Liver (tissue), 9 donors: ENCODE data around the gene CADPS. TPM values are rescaled to one million over a fixed set of nuclear protein-coding genes. Genes with fewer than 3 reads are reported as not detected.

ENCODE experiments used
- DNase-seq: peaks from one replicate; pipeline ENCODE4 v3.0.0-alpha.2; 2017; ENCODE audit warnings: low spot score
- H3K27ac ChIP-seq, 2 donors: one replicate each; pipeline ENCODE4 v1.7.0; 2013; ENCODE audit warnings: inconsistent platforms in 2 of 2, low read length in 2 of 2, control low read depth in 1 of 2, low read depth in 1 of 2, mild to moderate bottlenecking in 1 of 2
- H3K27me3 ChIP-seq, 4 donors: one replicate each; pipeline versions ENCODE4 v1.6.1 to v1.7.0; 2013; ENCODE audit warnings: low read length in 3 of 4, inconsistent platforms in 1 of 4, mild to moderate bottlenecking in 1 of 4, moderate library complexity in 1 of 4; ENCODE audit not compliant: control insufficient read depth in 4 of 4, insufficient read depth in 4 of 4
- H3K36me3 ChIP-seq, 4 donors: one replicate each; pipeline versions ENCODE4 v1.6.1 to v1.7.0; 2013; ENCODE audit warnings: low read length in 3 of 4, mild to moderate bottlenecking in 3 of 4, low read depth in 1 of 4, moderate library complexity in 1 of 4; ENCODE audit not compliant: control insufficient read depth in 4 of 4, insufficient read depth in 3 of 4
- H3K4me1 ChIP-seq, 4 donors: one replicate each; pipeline versions ENCODE4 v1.6.1 to v1.7.0; 2013; ENCODE audit warnings: low read length in 3 of 4, mild to moderate bottlenecking in 3 of 4, moderate library complexity in 1 of 4; ENCODE audit not compliant: control insufficient read depth in 4 of 4, insufficient read depth in 4 of 4
- H3K4me3 ChIP-seq, 3 donors: one replicate each; pipeline versions ENCODE4 v1.6.1 to v1.7.0; 2013; ENCODE audit warnings: low read length in 3 of 3, control low read depth in 1 of 3, low read depth in 1 of 3, mild to moderate bottlenecking in 1 of 3
- H3K9ac ChIP-seq, 2 donors: one replicate each; pipeline ENCODE4 v1.7.0; 2013; ENCODE audit warnings: low read length in 2 of 2, mild to moderate bottlenecking in 2 of 2, moderate library complexity in 2 of 2, control low read depth in 1 of 2, low read depth in 1 of 2
- H3K9me3 ChIP-seq, 4 donors: one replicate each; pipeline versions ENCODE4 v1.6.1 to v1.7.0; 2013; ENCODE audit warnings: low read length in 3 of 4; ENCODE audit not compliant: control insufficient read depth in 4 of 4
- EGR1 ChIP-seq, 2 donors: IDR thresholded peaks; 2 replicates each; pipeline ENCODE4 v1.6.1; 2016 to 2018; ENCODE audit warnings: antibody characterized with exemption in 2 of 2, low read depth in 2 of 2
- FOXA1 ChIP-seq: IDR thresholded peaks from 2 replicates; pipeline ENCODE4 v1.6.1; 2016; ENCODE audit warnings: antibody characterized with exemption
- FOXA2 ChIP-seq: IDR thresholded peaks from 2 replicates; pipeline ENCODE4 v1.6.1; 2016; ENCODE audit warnings: antibody characterized with exemption
- GABPA ChIP-seq, 2 donors: IDR thresholded peaks in 1 of 2; conservative IDR thresholded peaks in 1 of 2; 2 replicates each; pipeline ENCODE4 v1.6.1; 2016; ENCODE audit warnings: antibody characterized with exemption in 2 of 2, mild to moderate bottlenecking in 1 of 2, moderate library complexity in 1 of 2
- HNF4A ChIP-seq, 2 donors: conservative IDR thresholded peaks; 2 replicates each; pipeline ENCODE4 v1.6.1; 2016; ENCODE audit warnings: antibody characterized with exemption in 2 of 2, mild to moderate bottlenecking in 2 of 2
- HNF4G ChIP-seq: IDR thresholded peaks from 2 replicates; pipeline ENCODE4 v1.6.1; 2016; ENCODE audit warnings: antibody characterized with exemption
- JUND ChIP-seq, 2 donors: IDR thresholded peaks; 2 replicates each; pipeline ENCODE4 v1.6.1; 2016; ENCODE audit warnings: antibody characterized with exemption in 2 of 2
- NR2F2 ChIP-seq: IDR thresholded peaks from 2 replicates; pipeline ENCODE4 v1.6.1; 2016; ENCODE audit warnings: antibody characterized with exemption
- RAD21 ChIP-seq, 2 donors: IDR thresholded peaks; 2 replicates each; pipeline ENCODE4 v1.6.1; 2016; ENCODE audit warnings: antibody characterized with exemption in 2 of 2, mild to moderate bottlenecking in 2 of 2
- RXRA ChIP-seq, 2 donors: IDR thresholded peaks; 2 replicates each; pipeline ENCODE4 v1.6.1; 2017 to 2018; ENCODE audit warnings: antibody characterized with exemption in 2 of 2, mild to moderate bottlenecking in 1 of 2
- TAF1 ChIP-seq: conservative IDR thresholded peaks from 2 replicates; pipeline ENCODE4 v1.6.1; 2016; ENCODE audit warnings: antibody characterized with exemption, mild to moderate bottlenecking
- YY1 ChIP-seq: IDR thresholded peaks from 2 replicates; pipeline ENCODE4 v1.6.1; 2016; ENCODE audit warnings: antibody characterized with exemption, mild to moderate bottlenecking
- WGBS: extraction: QIAGEN DNeasy Blood & Tissue Kit; methylation state at CpG from one replicate; pipeline ENCODE4 v1.1.7; 2013; 5-methylcytosine and 5-hydroxymethylcytosine counted together
- polyA plus RNA-seq, 2 donors: library from polyadenylated mRNA; stranded (reverse) in 1 of 2; unstranded in 1 of 2; fragments of 200-250 nt in 1 of 2; fragments of >200 nt in 1 of 2; fragmentation: Nextera tagmentation in 1 of 2; extraction: Ambion mirVana in 1 of 2; gene quantifications; one replicate each; pipeline versions ENCODE4 v1.2.1 to v1.2.3, GENCODE V29; 2013 to 2015
- total RNA-seq, 2 donors: library from RNA; depleted of rRNA; stranded (reverse); fragments of >200 nt; gene quantifications; one replicate each; pipeline ENCODE4 v1.2.3, GENCODE V29; 2014
- TF ChIP-seq, protein P1 (sequence below): fragments of 150-350 bp; IDR thresholded peaks from 2 replicates; pipeline ENCODE4 v1.5.1; 2017; ENCODE audit warnings: improper control_type of control experiment, low read depth, low read length; ENCODE audit not compliant: missing input control
- TF ChIP-seq, protein P2 (sequence below): IDR thresholded peaks from 2 replicates; pipeline ENCODE4 v1.6.1; 2016; ENCODE audit warnings: antibody characterized with exemption
- TF ChIP-seq, protein P3 (sequence below): IDR thresholded peaks from 2 replicates; pipeline ENCODE4 v1.6.1; 2016; ENCODE audit warnings: antibody characterized with exemption
- TF ChIP-seq, protein P4 (sequence below): IDR thresholded peaks from 2 replicates; pipeline ENCODE4 v1.6.1; 2016; ENCODE audit warnings: antibody characterized with exemption, mild to moderate bottlenecking
- TF ChIP-seq, protein P5 (sequence below): IDR thresholded peaks from 2 replicates; pipeline ENCODE4 v1.6.1; 2016; ENCODE audit warnings: antibody characterized with exemption
- donor health status: healthy.
- donor health status: healthy.
- donor health status: healthy.
- donor health status: healthy.
- donor health status: healthy.

CADPS gene
- total and polyA plus RNA-seq, 4 donors: 0.05 to 0.37 (median 0.17) TPM; not detected in 1

DNA sequence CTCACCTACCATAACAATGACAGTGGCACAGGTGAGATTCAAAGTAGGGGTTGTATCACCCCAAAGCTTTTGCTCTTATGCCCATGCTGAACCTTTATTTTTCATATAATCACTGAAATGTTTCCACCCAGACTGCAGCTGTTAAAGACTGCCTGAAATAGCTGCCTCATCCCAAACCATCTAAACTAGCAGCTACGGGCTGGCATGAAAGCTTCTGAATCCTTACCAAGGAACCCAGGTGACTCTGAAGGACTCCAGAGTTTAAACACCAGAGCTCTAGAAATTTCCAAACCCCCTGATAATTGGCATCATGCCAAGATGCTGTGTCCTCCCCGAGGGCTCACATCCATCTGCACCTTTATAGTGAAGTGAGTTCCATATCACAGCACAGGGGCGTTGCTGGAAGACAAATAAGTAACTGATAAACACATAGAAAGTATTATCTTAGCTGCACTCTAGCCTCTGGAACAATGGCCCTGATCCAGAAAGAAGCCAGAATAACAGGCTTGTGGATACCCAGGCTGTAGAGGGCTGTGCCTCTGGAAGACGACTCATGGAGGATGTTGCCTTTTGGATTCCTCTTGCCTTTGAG, 238.9 kb downstream of the CADPS start:
- no peaks in the 10 kb centered on the region for H3K36me3 ChIP-seq
- no peak for DNase-seq
- no peaks in the 10 kb centered on the region for H3K9me3 ChIP-seq
- no peaks in the 10 kb centered on the region for H3K4me1 ChIP-seq
- H3K27ac ChIP-seq: no peak overlapping the region
- 46% methylated on average over 4 of the region's 4 CpGs for WGBS
- no peak overlapping the region for H3K4me3 ChIP-seq
- H3K9ac ChIP-seq: no peak overlapping the region
- peaks cover 0 to 2% (median 0%) of the 10 kb centered on the region in 4 donors for H3K27me3 ChIP-seq
- TF ChIP-seq NR2F2 (no peak), HNF4A (conservative IDR thresholded peaks at IDR 0.05) (no peak)

DNA sequence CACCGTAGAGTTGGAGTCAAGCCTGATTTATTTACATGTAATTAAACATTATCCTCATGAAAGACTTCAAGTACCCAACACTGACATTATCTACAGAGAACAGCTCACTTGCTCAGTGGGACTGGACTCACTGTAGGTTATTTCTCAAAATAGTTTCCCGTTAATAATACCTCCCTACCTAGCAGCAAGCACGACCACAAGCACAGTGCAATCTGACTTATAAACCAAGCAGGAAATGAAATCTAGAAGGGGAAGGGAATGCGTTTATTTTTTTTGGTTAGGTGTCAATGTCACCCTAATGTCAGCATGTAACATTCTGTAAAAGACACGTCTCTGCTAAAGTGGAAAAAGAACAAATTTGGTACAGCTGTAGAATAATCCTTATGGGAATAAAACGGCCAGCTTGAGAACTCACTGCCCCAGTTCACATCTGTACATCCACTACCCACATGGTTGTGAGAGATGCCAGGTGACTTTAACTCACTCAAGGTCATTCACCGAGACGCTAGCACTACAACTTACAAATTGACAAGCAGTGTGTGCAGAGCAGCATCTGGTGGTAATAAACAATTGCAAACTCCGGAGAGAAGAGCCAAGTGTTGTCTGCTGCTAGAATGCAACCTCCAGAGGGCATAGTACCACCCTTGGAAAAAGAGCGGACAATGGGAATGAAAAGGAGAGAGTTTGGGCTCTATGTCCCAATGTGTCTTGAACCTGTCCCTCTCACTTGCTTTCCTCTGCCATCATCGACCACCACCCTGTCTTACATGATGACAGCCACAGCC, 242.5 kb downstream of the CADPS start:
- Histone ChIP-seq H3K4me3 (no peak overlapping the region), H3K9ac (no peak overlapping the region), H3K9me3 (no peaks in the 10 kb centered on the region), H3K27me3 (no peaks in the 10 kb centered on the region), H3K36me3 (no peaks in the 10 kb centered on the region), H3K27ac (no peak overlapping the region), H3K4me1 (no peaks in the 10 kb centered on the region)
- 58% methylated on average over 11 of the region's 11 CpGs for WGBS
- TF ChIP-seq HNF4G: no peak
- DNase-seq: no peak

DNA sequence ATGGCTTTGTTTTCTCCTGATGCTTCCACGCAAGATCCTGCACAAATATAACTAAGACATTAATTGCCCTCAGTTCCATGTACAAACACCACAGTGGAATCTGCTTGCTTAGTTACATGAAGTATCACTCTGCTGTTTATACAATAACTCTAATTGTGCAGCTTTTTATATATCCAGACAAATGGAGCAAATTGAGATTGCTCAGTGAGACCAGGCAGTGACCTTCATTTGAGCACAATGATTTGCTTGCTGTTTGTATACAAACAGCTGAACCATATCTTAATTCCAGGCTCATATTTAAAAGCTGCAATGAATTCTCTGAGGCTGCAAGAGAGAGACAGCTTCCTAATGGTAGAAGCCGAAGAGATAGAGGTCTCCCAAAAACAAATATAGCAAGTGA, 243.7 kb downstream of the CADPS start:
- Histone ChIP-seq H3K4me3 (no peak overlapping the region), H3K27ac (no peak overlapping the region), H3K36me3 (no peaks in the 10 kb centered on the region), H3K9ac (no peak overlapping the region), H3K27me3 (no peaks in the 10 kb centered on the region), H3K4me1 (no peaks in the 10 kb centered on the region), H3K9me3 (no peaks in the 10 kb centered on the region)
- TF ChIP-seq, protein P1, sequence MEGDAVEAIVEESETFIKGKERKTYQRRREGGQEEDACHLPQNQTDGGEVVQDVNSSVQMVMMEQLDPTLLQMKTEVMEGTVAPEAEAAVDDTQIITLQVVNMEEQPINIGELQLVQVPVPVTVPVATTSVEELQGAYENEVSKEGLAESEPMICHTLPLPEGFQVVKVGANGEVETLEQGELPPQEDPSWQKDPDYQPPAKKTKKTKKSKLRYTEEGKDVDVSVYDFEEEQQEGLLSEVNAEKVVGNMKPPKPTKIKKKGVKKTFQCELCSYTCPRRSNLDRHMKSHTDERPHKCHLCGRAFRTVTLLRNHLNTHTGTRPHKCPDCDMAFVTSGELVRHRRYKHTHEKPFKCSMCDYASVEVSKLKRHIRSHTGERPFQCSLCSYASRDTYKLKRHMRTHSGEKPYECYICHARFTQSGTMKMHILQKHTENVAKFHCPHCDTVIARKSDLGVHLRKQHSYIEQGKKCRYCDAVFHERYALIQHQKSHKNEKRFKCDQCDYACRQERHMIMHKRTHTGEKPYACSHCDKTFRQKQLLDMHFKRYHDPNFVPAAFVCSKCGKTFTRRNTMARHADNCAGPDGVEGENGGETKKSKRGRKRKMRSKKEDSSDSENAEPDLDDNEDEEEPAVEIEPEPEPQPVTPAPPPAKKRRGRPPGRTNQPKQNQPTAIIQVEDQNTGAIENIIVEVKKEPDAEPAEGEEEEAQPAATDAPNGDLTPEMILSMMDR: no peak
- TF ChIP-seq EGR1 (IDR thresholded peaks at IDR 0.05; ENCODE audit: low read depth in 2 of 2): no peak
- no peak for TF ChIP-seq RAD21 (IDR thresholded peaks at IDR 0.05)
- TF ChIP-seq YY1: no peak
- no peak for TF ChIP-seq TAF1
- TF ChIP-seq, protein P2, sequence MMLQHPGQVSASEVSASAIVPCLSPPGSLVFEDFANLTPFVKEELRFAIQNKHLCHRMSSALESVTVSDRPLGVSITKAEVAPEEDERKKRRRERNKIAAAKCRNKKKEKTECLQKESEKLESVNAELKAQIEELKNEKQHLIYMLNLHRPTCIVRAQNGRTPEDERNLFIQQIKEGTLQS: no peak
- no peak for TF ChIP-seq HNF4G
- TF ChIP-seq, protein P3, sequence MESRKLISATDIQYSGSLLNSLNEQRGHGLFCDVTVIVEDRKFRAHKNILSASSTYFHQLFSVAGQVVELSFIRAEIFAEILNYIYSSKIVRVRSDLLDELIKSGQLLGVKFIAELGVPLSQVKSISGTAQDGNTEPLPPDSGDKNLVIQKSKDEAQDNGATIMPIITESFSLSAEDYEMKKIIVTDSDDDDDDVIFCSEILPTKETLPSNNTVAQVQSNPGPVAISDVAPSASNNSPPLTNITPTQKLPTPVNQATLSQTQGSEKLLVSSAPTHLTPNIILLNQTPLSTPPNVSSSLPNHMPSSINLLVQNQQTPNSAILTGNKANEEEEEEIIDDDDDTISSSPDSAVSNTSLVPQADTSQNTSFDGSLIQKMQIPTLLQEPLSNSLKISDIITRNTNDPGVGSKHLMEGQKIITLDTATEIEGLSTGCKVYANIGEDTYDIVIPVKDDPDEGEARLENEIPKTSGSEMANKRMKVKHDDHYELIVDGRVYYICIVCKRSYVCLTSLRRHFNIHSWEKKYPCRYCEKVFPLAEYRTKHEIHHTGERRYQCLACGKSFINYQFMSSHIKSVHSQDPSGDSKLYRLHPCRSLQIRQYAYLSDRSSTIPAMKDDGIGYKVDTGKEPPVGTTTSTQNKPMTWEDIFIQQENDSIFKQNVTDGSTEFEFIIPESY: no peak
- no peak for TF ChIP-seq FOXA2
- TF ChIP-seq HNF4A (conservative IDR thresholded peaks at IDR 0.05): no peak
- TF ChIP-seq, protein P4, sequence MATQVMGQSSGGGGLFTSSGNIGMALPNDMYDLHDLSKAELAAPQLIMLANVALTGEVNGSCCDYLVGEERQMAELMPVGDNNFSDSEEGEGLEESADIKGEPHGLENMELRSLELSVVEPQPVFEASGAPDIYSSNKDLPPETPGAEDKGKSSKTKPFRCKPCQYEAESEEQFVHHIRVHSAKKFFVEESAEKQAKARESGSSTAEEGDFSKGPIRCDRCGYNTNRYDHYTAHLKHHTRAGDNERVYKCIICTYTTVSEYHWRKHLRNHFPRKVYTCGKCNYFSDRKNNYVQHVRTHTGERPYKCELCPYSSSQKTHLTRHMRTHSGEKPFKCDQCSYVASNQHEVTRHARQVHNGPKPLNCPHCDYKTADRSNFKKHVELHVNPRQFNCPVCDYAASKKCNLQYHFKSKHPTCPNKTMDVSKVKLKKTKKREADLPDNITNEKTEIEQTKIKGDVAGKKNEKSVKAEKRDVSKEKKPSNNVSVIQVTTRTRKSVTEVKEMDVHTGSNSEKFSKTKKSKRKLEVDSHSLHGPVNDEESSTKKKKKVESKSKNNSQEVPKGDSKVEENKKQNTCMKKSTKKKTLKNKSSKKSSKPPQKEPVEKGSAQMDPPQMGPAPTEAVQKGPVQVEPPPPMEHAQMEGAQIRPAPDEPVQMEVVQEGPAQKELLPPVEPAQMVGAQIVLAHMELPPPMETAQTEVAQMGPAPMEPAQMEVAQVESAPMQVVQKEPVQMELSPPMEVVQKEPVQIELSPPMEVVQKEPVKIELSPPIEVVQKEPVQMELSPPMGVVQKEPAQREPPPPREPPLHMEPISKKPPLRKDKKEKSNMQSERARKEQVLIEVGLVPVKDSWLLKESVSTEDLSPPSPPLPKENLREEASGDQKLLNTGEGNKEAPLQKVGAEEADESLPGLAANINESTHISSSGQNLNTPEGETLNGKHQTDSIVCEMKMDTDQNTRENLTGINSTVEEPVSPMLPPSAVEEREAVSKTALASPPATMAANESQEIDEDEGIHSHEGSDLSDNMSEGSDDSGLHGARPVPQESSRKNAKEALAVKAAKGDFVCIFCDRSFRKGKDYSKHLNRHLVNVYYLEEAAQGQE: no peak
- TF ChIP-seq, protein P5, sequence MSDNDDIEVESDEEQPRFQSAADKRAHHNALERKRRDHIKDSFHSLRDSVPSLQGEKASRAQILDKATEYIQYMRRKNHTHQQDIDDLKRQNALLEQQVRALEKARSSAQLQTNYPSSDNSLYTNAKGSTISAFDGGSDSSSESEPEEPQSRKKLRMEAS: no peak
- TF ChIP-seq JUND (IDR thresholded peaks at IDR 0.05): no peak
- TF ChIP-seq GABPA (IDR thresholded peaks at IDR 0.05 in 1 of 2, conservative IDR thresholded peaks at IDR 0.05 in 1 of 2): no peak
- no peak for TF ChIP-seq RXRA (IDR thresholded peaks at IDR 0.05)
- TF ChIP-seq FOXA1: no peak
- WGBS: 58% methylated on average over 2 of the region's 2 CpGs
- DNase-seq: no peak
